Measurements from ENCODE around the gene SDK1.
"Not testable (repeated sequence)": the region's sequence is repeated elsewhere in the genome, so short reads cannot be mapped to it uniquely, and the experiment has no call there.

SDK1 gene

DNA sequence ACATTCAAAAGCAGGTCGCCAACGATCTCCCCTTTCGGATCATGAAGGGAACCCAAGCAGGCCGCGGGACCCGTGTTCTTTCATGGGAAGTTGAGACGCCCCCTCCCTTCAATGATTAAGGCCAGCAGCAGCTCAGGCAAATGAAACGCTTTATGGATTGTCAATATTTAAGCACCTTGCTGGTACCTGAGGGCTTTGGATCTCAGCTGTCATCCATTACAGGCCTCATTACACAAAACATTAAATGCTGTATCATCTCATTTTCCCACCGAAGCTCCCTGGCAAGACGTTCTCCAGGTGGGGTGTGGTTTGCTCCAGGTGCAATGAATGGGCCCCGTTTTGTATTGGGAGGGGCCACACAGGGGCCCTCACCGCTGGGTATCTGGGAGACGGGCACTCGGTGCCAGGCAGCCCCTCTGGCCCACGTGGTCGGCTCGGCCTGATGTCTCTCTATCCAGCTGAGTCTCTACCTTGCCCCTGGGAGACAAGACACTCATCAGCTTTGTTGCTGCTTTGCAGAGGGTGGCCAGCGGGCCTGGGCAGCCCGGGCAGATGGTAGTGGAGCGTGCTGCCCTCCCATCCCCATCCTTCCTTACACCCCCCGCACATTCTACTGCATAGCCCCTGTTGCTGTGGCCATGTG is 925.0 kb downstream of the SDK1 start:
- no peak for DNase-seq

DNA sequence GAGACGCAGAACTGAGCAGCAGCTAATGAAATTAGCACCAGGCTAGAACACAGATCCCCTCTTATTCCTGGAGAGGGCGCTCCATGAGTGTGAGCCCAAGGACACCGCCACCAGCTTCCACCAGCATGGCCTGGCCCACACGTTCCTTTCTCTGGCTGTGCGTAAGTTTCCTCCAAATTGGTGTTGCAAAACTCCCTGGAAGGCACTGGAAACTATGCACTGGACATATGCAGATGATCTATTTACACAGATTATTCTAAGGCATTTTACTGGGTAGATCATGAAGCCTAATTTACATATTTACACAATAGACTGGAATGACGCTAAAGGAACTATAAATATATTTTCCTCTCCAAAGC is 925.5 kb downstream of the SDK1 start:
- DNase-seq = no peak

DNA sequence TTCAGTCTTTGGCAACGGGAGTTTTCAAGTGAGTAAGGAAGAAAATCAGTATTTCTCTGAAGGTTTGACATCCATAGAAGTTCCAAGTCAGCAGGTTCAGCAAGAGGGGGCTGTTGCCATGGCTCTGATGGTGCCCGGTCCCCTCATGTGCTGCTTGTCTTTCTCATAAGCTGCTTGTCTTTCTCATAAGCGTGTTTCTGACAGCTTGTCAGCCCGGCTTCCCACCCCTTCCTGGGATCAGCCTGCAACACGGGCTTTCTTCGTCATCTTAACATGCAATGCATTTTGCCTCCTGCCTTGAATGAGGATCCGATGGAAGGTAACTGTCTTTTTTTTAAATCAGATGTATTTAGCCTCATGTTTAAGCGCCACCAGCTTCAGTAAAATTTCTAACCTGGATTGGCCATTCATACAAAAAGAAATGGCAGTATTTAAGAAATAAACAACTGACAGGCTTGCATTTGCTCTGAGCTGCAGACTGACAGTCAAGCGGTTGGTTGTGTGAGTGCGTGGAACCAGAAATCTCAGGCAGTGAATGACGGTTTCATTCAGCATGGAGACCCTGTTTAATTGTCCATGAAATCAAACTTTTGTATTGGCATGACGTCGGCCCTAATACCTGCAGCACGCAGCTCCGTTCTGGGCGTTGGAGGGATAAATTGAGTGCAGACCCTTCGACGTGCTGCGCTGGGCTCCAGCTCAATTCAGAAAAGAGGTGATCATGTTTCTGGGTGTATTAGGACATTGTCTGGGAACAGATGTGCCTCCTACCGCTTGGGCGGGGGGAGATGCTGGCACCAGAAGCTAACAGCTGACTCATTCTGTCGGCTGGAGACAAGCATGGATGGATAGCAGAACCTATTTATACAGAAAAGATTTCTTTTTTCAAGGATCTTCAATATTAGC is 926.3 kb downstream of the SDK1 start:
- DNase-seq = no peak

DNA sequence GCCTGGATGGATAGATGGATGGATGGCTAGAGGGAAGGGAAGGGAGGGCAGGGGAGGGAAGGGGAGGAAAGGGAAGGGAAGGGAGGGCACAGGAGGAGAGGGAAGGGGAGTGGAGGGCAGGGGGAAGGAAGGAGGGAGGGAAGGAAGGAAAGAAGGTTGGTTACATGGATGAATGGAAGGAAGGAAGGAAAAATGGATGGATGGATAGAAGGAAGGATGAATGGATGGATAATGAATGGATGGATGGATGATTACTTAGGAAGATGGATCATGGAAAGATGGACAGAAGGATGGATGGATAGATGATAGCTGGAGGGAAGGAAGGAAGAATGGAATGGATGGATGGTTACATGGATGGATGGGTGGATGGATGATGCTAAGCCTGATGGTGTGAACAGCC is 929.3 kb downstream of the SDK1 start:
- DNase-seq = no peak

DNA sequence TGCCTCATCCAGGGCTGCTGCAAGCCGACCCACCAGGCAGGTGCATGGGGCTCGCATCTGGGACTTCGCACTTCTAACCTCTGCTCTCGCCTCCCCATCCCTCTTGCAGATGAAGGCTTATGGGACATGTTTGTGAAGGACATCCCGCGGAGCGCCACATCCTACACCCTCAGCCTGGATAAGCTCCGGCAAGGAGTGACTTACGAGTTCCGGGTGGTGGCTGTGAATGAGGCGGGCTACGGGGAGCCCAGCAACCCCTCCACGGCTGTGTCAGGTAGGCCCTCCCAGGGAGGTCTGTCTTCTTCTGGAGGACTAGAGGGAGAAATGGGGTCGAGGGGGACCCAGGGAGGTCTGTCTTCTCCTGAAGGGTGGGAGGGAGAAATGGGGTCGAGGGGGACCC is 932.1 kb downstream of the SDK1 start:
- no peak for DNase-seq

DNA sequence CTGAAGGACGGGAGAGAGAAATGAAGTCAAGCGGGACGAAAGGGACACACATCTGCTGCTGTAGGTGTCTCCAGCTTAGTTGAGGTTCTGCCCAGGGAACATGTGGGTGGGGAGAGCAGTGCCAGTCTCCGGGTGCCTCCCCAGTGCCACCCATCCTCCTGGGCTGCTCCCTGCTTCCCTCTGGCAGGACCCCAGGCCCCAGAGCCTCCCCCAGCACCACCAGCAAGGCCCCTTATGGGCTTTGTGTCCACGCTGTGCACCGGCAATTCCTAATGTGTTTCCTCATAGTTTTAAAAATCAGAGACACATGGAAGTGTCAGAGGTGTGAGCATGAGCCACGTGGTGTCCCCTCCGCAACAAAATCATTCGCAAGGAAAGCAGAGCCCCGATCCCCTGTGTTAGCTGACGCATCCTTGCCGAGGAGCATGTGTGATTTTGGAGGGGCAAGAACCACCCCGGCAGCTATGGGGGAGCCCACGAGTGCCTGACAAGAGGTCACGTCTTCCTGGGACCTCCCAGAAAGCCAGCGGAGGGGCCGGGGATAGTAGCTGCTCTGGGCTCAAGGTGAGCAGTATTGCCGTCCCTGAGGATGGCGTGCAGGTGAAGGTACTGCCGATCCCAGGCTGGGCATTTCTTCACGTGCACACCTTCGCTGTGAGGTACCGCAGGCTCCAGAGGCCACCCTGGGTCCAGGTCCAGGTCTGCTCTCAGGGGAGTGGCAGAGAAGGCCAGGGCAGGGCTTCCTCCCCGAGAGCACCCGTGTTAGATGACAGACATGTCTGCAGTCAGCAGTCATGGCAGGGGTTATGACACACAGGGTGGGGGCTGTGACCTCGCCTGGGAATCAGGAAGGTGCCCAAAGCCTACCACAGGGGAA is 932.8 kb downstream of the SDK1 start:
- DNase-seq = no peak

DNA sequence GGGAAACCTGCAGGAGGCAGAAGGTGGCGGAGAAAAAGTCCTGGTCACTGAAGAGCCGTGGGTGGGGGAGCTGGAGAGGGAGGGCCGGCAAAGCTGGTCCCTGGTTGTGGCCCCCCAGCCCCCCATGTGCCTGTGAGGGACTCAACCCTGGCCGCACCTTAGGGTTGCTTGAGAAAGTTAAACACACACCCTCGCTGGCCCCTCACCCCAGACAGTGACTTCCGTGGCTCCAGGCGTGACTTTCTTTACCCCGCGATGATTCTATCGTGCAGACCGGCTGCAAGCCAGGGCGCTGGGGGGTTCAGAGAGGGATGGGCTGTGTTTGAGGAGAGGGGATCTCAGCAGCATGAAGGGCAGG is 933.4 kb downstream of the SDK1 start:
- no peak for DNase-seq

DNA sequence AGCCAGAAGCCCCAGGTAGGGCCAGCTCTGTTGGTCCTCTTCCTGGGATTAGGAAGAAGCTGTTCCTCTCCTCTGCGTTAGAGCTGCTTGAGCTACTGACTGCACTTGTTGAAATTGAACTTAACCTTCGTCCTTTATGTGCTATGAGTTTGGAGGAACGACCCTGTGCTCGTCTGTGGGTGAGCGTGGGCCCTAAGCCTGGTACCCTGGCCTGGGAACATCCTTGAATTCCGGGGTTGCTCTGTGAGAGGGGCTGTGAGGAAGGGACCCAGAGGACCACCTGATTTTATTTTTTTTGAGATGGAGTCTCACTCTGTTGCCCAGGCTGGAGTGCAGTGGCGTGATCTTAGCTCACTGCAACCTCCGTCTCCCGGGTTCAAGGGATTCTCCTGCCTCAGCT is 933.8 kb downstream of the SDK1 start:
- DNase-seq = no peak

DNA sequence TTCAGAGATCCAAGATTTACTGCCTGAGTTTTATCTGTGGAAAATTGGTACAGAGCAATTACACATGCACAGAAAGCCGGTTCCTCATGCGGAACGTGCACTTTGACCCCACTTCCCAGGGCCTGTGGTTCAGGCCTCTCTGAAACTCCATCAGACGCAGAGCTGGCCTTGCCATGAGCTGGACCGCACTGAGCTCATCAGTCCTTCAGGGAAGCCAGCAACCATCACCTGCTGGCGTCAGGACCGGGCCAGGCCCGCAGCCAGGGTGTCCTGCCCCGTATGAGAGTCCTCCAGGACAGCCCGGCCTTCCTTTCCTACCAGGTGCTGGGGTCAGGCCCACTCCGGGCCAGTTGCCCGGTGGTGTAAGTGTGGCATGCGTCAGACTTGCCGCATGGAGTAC is 934.5 kb downstream of the SDK1 start:
- no peak for DNase-seq

DNA sequence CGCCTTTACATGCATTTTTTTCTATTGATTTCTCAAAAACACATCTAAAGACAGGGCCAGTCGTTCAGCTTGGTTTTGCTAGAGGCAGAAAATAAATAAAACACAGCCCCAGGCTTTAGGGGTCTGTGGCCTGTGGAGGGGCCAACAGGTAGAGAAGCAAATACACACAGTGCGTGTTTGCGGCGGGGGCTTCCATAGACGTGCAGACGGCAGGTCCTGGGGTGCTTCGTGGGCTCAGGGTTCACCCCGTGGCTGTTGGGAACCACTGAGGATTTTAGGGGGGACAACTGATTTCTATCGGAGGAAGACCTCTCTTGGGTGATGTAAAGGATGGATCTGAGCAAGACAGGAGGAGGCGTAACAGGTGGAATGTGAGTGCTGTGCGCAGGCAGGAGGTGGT is 935.3 kb downstream of the SDK1 start:
- no peak for DNase-seq

DNA sequence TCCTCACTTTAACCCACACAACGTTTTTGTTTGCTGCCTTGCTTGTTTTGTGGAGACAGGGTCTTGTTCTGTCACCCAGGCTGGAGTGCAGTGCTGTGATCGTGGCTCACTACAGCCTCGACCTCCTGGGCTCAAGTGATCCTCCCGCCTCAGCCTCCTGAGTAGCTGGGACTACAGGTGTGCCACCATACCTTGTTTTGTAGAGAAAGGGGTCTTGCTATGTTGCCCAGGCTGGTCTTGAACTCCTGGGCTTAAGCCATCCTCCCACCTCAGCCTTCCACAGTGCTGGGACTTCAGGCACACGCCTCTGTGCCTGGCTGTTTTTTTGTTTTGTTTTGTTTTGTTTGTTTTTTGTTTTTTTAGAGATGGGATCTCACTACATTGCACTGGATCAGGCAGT is 935.8 kb downstream of the SDK1 start:
- not testable (repeated sequence) for DNase-seq

DNA sequence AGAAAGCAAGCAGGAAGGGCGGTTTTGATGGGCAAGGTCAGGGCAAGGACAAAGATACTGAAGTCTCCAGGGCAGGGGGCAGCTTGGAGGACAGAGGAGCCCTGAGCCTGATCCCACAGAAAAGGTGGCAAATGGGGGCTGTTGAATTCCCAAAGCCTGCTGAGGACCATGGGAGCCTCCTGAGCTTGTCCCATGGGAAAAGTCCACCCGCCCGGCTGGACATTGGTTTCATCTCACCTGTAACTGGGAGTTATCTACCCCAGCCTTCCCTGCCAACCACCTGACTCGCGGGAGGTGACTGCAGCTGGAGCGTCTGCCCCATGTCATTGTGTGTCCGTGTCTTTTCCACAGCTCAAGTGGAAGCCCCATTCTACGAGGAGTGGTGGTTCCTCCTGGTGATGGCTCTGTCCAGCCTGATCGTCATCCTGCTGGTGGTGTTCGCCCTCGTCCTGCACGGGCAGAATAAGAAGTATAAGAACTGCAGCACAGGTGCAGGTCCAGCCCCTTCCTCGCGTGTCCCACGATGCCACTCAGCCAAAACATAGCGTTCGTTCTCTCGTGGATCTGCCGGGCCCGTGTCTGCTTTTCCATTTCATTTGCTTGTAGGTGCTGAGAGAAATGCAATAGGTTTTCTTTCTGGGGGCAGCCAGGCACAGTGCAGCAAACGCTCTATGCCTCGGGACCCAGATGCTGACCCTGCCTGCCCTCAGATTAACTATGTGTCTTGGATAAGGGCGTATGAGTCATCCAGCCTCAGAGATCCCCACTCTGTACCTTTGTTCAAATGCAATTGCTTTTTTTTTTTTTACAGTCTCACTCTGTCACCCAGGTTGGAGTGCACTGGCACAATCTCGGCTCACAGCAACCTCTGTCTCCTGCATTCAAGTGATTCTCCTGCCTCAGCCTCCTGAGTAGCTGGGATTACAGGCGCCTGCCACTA is 936.5 kb downstream of the SDK1 start:
- DNase-seq = no peak

DNA sequence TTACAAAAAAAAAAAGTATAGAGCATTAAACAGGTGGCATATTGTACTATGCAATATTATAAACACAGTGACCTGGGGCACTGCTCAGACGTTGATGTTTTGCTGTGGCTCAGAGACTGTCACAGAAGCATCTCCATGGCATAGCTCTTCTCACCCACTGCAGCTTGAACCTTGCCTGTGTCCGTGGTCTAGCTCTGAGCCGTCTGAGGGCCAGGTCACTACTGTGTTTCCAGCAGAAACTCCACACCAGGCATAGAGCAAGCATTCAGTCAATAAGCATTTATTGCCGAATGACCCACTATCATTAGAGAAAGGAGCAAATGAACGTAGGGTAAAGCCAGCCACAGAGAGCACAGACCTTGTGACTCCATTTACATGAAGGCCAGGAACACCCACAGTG is 937.8 kb downstream of the SDK1 start:
- DNase-seq = no peak

DNA sequence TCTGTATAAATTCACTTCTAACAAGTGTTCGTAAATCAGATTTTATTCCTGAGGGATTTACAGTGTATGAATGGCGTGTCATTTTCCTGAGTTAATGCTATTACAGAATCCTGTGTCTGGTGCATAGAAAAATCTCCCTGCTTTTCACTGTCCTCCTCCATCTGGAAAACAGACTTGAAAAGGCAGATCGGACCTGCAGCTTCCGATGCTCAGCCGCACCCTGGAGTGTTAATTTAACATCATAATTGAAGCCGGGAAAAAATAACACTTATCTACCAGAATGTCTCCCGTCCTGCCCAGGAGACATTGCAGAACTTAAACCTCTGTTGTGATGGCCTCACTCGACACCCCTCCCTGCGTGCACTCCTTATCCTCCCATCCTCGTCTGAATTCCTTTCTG is 939.0 kb downstream of the SDK1 start:
- DNase-seq = no peak

DNA sequence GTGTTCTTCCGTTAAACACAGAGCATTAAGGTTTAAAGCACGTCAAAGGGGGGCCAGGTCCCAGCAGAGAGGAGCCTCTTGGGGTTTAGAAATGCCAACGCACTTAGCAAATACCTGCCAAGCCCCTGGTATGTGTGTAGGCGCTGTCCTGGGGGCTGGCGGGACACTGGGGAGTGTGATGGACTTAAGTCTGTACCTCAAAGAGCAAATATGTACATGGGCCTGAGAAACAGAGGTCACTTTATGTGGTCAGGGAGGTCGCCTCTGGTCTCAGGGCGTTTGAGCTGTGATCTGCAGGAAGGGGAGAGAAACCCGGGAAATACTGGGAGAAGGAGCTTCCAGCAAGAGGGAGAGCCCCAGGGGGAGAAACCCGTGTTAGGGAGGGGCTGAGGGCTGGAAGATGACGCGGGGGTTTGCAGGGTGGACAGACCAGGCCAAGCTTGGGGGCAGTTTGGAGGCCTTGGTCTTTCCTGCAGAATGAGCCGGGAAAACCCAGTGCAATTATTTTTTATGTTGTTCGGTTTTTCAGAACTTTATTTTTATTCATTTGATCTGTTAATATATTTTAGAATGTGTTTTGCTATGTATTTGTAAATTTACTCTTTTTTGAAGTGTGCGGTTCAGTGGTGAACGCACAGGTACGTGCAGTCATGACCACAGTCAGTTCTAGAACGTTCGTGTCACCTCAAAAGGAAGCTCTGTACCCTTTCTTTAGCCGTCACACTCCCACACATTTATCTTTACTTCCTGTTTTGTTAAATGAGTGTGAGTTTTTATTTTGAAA is 939.7 kb downstream of the SDK1 start:
- no peak for DNase-seq

DNA sequence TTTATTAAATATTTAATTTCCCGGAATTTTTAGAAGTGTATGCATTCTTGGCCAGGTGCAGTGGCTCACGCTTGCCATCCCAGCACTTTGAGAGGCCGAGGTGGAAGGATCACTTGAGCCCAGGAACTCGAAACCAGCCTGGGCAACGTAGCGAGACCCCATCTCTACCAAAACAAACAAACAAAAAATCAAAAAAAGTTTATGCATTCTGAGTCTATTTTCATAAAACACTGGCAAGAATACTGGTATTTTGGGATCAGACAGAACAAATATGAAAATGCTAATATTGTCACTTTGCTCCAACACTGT is 940.2 kb downstream of the SDK1 start:
- DNase-seq = no peak

DNA sequence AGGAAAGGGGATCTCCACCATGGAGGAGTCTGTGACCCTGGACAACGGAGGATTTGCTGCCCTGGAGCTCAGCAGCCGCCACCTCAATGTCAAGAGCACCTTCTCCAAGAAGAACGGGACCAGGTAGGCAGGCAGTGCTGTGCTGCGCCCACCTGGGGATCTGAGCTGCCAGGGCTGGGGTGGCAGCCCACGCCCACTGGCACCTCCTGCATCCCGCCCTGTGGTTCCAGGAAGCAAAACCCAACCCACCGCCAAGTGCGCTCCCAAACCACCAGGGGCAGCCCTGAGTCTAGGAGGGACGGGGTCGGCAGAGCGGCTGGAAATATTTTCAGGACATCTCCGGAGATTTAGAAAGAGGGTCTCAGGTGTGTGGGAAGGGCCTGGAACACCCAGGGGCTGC is 940.7 kb downstream of the SDK1 start:
- DNase-seq = no peak

DNA sequence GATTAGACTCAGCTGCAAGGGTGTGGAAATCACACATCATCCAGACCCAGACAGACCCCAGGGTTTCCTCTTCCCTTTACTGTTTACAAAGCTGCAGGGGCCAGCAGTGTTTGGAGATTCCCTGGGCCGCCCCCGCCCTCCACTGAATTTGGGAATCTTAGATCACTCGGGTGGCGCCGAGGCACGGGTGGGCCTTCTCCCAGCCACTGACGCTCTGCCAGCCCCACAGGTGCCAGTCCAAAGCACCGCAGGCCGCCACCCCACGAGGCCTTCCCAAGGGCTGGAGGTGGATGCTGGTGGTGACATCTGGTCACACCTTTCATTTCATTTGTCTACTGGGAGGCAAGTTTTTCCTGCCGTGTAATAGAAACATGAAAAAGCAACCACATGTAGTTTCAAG is 941.7 kb downstream of the SDK1 start:
- no peak for DNase-seq

DNA sequence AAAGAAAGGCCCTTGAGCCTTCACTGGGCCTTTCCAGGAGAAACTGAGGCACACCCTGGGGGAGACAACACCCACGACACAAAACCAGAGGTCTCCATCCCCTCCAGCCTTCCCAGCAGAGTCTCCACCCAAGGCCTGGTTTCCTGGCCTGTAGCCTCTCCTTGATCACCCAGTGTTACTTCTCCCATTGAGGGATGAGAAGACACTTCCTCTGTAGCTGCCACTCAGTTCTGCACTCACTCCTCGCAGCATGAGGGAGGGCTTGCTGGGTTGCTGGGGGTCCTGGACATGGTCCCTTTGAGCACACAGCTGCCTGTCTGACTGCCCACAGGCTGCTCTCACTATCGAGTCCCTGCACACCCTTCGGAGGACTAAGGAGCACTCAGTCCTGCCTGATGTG is 943.0 kb downstream of the SDK1 start:
- DNase-seq = no peak

DNA sequence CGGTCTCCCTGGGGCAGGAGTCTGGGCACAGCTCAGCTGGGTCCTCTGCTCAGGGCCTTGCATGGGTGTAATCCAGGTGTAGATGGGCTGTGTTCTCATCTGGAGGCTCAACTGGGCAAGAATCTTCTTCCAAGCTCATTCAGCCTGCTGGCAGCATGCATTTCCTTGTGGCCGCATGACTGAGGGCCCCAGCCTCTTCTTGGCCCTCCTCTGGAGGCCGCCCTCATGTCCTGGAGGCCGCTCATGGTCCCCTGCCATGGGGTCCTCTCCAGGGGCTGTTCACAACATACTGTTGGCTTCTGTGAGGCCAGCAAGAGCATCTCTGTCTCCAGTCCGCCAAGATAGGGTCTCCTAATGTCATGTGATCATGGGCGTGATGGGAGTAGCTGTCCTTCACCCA is 943.6 kb downstream of the SDK1 start:
- no peak for DNase-seq

DNA sequence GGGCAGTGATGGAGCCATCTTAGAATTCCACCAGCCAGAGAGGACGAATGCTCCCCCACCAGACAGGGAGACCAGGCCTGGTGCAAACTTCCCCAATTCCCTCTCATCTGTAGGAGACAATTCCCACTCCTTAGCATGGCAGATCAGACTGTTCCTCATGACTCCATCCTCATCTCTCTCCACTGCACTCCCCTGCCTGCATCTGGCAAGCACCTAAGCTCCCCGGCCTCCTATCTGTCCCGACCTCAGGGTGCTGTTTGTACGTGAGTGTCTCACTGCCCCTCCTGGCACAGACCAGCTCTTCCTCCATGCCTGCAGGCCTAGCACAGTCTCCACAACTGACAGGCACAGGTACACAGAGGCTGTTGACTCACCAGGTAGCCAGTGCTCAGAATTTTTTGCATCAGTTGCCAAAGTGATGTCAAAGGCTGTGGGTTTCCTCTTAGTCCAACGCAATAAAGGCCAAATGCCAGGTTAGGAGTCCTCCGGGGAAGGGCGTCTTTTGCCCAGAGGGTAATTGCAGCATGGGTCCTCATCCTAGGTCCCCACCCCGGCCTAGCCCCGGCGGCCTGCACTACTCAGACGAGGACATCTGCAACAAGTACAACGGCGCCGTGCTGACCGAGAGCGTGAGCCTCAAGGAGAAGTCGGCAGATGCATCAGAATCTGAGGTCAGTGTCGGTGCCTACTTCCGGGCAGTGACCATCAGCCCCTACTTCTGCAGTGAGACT is 944.2 kb downstream of the SDK1 start:
- DNase-seq = no peak

Measured in stimulated activated CD4-positive, alpha-beta T cell treated with anti-CD3 and anti-CD28 coated beads, Interleukin-12 subunit alpha, Interleukin-12 subunit beta, amount 100 ng/mL, for 4 hours (primary cell).